SK-N-MC (cell line): ENCODE measurements around the gene OR6Y1.

Experiments
- EZH2 ChIP-seq: fragments of 200-600 bp; sonication (generic); IDR thresholded peaks from one replicate; pipeline ENCODE4 v1.6.1; 2017; ENCODE audit warnings: antibody characterized with exemption
- FOXP2 ChIP-seq: optimal IDR thresholded peaks from 2 replicates; pipeline ENCODE3; 2011; ENCODE audit warnings: mild to moderate bottlenecking, moderate library complexity; ENCODE audit not compliant: insufficient read depth; ENCODE audit errors: extremely low read length, control extremely low read depth
- POLR2AphosphoS5 ChIP-seq: IDR thresholded peaks from 2 replicates; pipeline ENCODE4 v1.6.1; 2012; ENCODE audit warnings: mild to moderate bottlenecking, low read depth, low read length, borderline replicate concordance

GRCh38 chr1:158579733-158580132 is 25.5 kb upstream of the OR6Y1 start, which contains the start of gene OR10X1:
- TF ChIP-seq POLR2AphosphoS5 (no peak), EZH2 (no peak), FOXP2 (no peak)
